BLaER1 treated with 17β-estradiol and CSF1 and Interleukin-3, amounts not matched to agents 10 nM and 100 nM (cell line): ENCODE data around the gene CDH20.

Experiments used
- H3K27ac ChIP-seq, 11 experiments: shearing (Covaris generic); formaldehyde crosslinking; 2 replicates each; pipeline ENCODE4 v1.8.1; 2022
- H3K27me3 ChIP-seq, 11 experiments: shearing (Covaris generic); formaldehyde crosslinking; 2 replicates each; pipeline ENCODE4 v1.8.1; 2022
- H3K36me3 ChIP-seq, 11 experiments: shearing (Covaris generic); formaldehyde crosslinking; 2 replicates each; pipeline ENCODE4 v1.8.1; 2022
- H3K4me1 ChIP-seq, 10 experiments: shearing (Covaris generic); formaldehyde crosslinking; 2 replicates each; pipeline ENCODE4 v1.8.1; 2022
- H3K4me2 ChIP-seq, 11 experiments: shearing (Covaris generic); formaldehyde crosslinking; 2 replicates each; pipeline ENCODE4 v1.8.1; 2022
- H3K4me3 ChIP-seq, 10 experiments: shearing (Covaris generic); formaldehyde crosslinking; 2 replicates each; pipeline ENCODE4 v1.8.1; 2022
- H3K9ac ChIP-seq, 11 experiments: shearing (Covaris generic); formaldehyde crosslinking; 2 replicates each; pipeline ENCODE4 v1.8.1; 2022
- H3K9me3 ChIP-seq, 11 experiments: shearing (Covaris generic); formaldehyde crosslinking; replicated peaks in 1 of 11; 2 replicates each; pipeline ENCODE4 v1.8.1; 2022
- H4K20me1 ChIP-seq, 11 experiments: shearing (Covaris generic); formaldehyde crosslinking; 2 replicates each; pipeline ENCODE4 v1.8.1; 2022
- Cebpa-rat ChIP-seq, 11 experiments: shearing (Covaris generic); IDR thresholded peaks; 2 replicates each; pipeline ENCODE4 v1.8.1; 2022

The CDH20 gene

GRCh38 chr18:61531891-61532290 is 198.7 kb downstream of the CDH20 start:
- Histone ChIP-seq H3K4me3 (no peak overlapping the region), H3K4me2 (no peak overlapping the region), H4K20me1 (no peaks in the 10 kb centered on the region), H3K36me3 (no peaks in the 10 kb centered on the region), H3K4me1 (no peaks in the 10 kb centered on the region), H3K9ac (no peak overlapping the region), H3K27me3 (no peaks in the 10 kb centered on the region), H3K9me3 (no peaks in the 10 kb centered on the region; a peak in 1 of 22 replicates), H3K27ac (no peak overlapping the region)
- TF ChIP-seq Cebpa-rat (IDR thresholded peaks at IDR 0.05) = no peak

DNA sequence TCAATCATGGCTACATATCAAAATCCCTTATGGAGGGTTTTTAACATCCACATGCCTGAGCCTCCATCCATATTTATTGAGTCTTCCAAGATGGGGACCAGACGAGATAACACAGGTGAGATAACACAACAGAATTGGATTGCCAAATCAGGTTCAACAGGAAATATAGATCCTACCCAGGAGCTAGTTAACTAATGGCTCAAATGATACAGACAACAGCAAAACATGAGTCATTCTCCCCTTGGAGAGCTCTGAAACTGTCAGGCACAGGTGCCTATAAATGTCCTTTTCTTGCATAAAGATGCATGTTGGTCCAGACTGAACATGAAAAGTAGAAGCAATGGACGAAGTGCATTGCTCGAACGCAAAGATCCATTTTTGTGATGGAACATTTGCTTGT is 202.2 kb downstream of the CDH20 start:
- TF ChIP-seq Cebpa-rat (IDR thresholded peaks at IDR 0.05) = no peak
- H3K36me3 ChIP-seq = no peaks in the 10 kb centered on the region
- no peaks in the 10 kb centered on the region for H3K4me1 ChIP-seq
- no peaks in the 10 kb centered on the region; a peak in 1 of 22 replicates for H3K9me3 ChIP-seq
- no peak overlapping the region for H3K27ac ChIP-seq
- H3K4me3 ChIP-seq = no peak overlapping the region
- no peaks in the 10 kb centered on the region for H4K20me1 ChIP-seq
- no peaks in the 10 kb centered on the region for H3K27me3 ChIP-seq
- H3K9ac ChIP-seq = no peak overlapping the region
- no peak overlapping the region for H3K4me2 ChIP-seq

GRCh38 chr18:61541673-61542072 is 208.4 kb downstream of the CDH20 start:
- Histone ChIP-seq H3K4me2 (no peak overlapping the region), H3K4me3 (no peak overlapping the region)

DNA sequence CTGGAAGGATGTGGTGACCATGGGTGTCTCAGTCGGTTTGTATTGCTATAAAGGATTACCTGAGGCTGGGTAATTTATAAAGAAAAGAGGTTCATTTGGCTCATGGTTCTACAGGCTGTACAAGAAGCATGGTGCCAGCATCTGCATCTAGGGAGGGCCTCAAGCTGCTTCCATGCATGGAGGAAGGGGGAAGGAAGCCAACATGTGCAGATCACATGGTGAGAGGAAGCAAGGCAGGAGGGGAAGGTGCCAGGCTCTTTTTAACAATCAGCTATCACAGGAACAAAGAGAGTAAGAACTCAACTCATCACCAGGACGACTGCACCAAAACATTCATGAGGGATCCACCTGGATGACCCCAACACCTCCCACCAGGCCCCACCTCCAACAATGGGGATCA is 209.4 kb downstream of the CDH20 start:
- no peak for TF ChIP-seq Cebpa-rat (IDR thresholded peaks at IDR 0.05)
- H3K9me3 ChIP-seq = no peaks in the 10 kb centered on the region; a peak in 1 of 22 replicates
- no peaks in the 10 kb centered on the region for H4K20me1 ChIP-seq

More at GRCh38 chr18:61541673-61542072, 208.4 kb downstream of the CDH20 start:
- no peak overlapping the region for H3K9ac ChIP-seq
- H4K20me1 ChIP-seq = no peaks in the 10 kb centered on the region
- H3K36me3 ChIP-seq = no peaks in the 10 kb centered on the region
- H3K27ac ChIP-seq = no peak overlapping the region
- no peak for TF ChIP-seq Cebpa-rat (IDR thresholded peaks at IDR 0.05)
- H3K4me1 ChIP-seq = 0 out of 20 replicates have a peak, but pooled peaks cover 0 to 5% (median 0%) of the 10 kb centered on the region in 10 experiments
- H3K9me3 ChIP-seq = no peaks in the 10 kb centered on the region; a peak in 1 of 22 replicates
- no peaks in the 10 kb centered on the region for H3K27me3 ChIP-seq

DNA sequence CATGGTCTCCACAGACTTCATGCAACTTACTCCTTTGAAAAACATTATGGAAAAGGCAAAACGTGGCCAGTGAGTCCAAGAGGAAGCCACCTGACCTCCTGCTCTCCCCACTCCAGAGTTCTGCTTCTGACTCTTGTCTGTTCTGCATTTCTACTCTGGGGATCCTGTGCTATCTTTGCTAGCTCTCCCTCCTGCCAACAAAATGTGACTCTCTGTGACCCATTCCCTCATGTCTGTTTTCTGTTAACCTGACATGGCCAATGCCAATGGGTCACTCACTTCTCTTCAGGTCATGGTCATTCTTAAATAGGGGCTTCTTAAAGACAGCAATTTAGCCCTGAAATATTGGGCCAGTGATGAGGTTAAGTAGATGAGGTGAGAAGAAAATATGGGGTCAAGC is 210.3 kb downstream of the CDH20 start:
- no peak overlapping the region for H3K4me3 ChIP-seq
- no peaks in the 10 kb centered on the region for H3K36me3 ChIP-seq
- TF ChIP-seq Cebpa-rat (IDR thresholded peaks at IDR 0.05) = no peak
- no peaks in the 10 kb centered on the region for H4K20me1 ChIP-seq
- no peak overlapping the region for H3K27ac ChIP-seq
- no peaks in the 10 kb centered on the region; a peak in 1 of 22 replicates for H3K9me3 ChIP-seq
- no peak overlapping the region for H3K9ac ChIP-seq
- 0 out of 20 replicates have a peak, but pooled peaks cover 0 to 5% (median 0%) of the 10 kb centered on the region in 10 experiments for H3K4me1 ChIP-seq
- H3K27me3 ChIP-seq = no peaks in the 10 kb centered on the region
- H3K4me2 ChIP-seq = no peak overlapping the region

More for the DNA sequence above, 209.4 kb downstream of the CDH20 start:
- H3K4me1 ChIP-seq = 0 out of 20 replicates have a peak, but pooled peaks cover 0 to 5% (median 0%) of the 10 kb centered on the region in 10 experiments
- H3K9ac ChIP-seq = no peak overlapping the region
- H3K27me3 ChIP-seq = no peaks in the 10 kb centered on the region
- no peak overlapping the region for H3K4me3 ChIP-seq
- no peaks in the 10 kb centered on the region for H3K36me3 ChIP-seq
- H3K27ac ChIP-seq = no peak overlapping the region
- H3K4me2 ChIP-seq = no peak overlapping the region

DNA sequence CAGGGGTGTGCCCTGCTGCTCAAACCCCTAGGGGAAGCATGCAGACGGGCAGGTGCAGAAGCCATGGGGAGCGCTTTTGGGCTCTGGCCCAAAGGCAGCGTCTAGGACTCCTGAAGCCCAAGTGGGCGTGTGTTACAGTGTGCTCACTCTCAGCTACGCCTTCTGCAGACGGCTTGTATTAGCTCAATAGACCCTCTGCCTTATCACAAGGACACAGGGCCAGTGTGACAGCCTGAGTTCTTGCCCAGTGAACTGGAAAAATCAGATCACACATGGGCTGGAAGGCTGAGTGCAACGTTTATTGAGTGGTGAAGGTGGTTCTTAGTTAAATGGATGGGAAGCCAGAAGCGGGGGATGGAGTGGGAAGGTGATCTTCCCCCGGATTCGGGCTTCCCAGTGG is 210.9 kb downstream of the CDH20 start:
- Histone ChIP-seq H3K27me3 (no peaks in the 10 kb centered on the region), H3K36me3 (no peaks in the 10 kb centered on the region), H4K20me1 (no peaks in the 10 kb centered on the region), H3K4me1 (0 out of 20 replicates have a peak, but pooled peaks cover 0 to 5% (median 0%) of the 10 kb centered on the region in 10 experiments), H3K4me3 (no peak overlapping the region), H3K4me2 (0 out of 22 replicates have a peak overlapping the region, but pooled peaks of 1 of the 11 experiments have one; percentile 8), H3K9ac (no peak overlapping the region), H3K27ac (no peak overlapping the region), H3K9me3 (no peaks in the 10 kb centered on the region; a peak in 1 of 22 replicates)
- no peak for TF ChIP-seq Cebpa-rat (IDR thresholded peaks at IDR 0.05)

DNA sequence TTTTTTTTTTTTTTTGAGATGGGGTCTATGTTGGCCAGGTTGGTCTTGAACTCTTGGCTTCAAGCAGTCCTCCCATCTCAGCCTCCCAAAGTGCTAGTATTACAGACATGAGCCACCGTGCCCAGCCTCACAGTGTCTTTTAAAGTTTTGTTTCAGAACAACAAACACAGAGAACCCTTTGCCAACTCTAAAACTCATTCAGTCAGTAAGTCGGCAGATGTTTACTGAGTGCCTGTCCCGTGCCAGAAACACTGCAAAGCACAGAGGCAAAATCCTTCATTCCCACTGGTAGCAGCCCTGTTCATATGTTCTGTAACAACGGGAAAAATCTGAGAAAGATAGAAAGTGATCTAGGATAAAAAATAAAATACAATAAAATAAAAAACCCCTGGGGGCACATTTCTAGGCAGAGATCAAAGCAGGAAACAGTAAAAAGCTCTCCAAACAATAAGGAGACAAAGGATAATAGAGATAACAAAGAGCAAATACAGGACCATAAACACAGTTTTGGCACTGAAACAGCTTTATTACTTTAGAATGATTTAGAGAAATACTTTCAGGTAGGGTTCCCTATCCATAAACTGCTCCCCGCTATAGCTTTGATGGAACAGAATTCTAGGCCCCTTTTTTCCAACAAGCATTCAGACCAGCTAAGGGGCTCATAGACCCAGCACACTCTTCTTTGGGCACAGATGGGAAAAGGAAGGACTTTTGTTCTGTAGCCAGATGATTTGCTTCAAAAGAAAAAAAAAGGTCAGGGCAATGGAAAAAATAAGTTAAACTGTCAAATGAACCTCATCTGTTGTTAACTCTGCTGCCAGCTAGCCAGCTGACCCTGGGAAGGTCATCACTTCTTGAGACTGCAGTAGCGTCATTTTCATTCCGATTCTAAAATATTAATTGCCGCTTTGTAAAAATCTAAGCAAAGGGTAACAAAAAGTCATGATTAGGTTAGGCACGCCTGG is 212.3 kb downstream of the CDH20 start:
- no peak for TF ChIP-seq Cebpa-rat (IDR thresholded peaks at IDR 0.05)
- H3K27ac ChIP-seq = no peak overlapping the region
- no peaks in the 10 kb centered on the region for H3K9me3 ChIP-seq
- H3K27me3 ChIP-seq = no peaks in the 10 kb centered on the region
- no peak overlapping the region for H3K4me2 ChIP-seq
- H3K36me3 ChIP-seq = no peaks in the 10 kb centered on the region
- H3K4me1 ChIP-seq = 0 out of 20 replicates have a peak, but pooled peaks cover 0 to 5% (median 0%) of the 10 kb centered on the region in 10 experiments
- H3K9ac ChIP-seq = no peak overlapping the region
- H3K4me3 ChIP-seq = no peak overlapping the region
- no peaks in the 10 kb centered on the region for H4K20me1 ChIP-seq

DNA sequence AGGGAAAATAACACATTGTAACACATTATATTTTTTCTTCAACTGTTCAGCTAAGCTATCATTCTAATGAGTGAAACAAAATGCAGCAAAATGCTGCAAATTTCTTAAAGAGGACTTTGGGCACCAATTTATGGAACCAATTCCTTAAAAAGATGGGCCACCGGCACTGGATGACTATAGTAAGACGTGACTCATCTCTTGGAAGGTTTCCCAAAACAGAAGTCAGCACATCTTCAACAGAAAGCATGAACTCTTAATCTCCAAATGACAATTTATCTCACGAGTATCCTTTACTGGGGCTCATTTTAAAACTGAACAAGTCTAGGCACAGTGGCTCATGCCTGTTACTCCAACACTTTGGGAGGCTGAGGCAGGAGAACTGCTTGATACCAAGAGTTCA is 213.4 kb downstream of the CDH20 start:
- no peaks in the 10 kb centered on the region for H3K9me3 ChIP-seq
- 0 out of 22 replicates have a peak overlapping the region, but pooled peaks of 1 of the 11 experiments have one; percentile 4 for H3K4me2 ChIP-seq
- no peak overlapping the region for H3K27ac ChIP-seq
- no peaks in the 10 kb centered on the region for H3K36me3 ChIP-seq
- no peak for TF ChIP-seq Cebpa-rat (IDR thresholded peaks at IDR 0.05)
- 0 out of 20 replicates have a peak, but pooled peaks cover 0 to 5% (median 0%) of the 10 kb centered on the region in 10 experiments for H3K4me1 ChIP-seq
- no peaks in the 10 kb centered on the region for H3K27me3 ChIP-seq
- no peaks in the 10 kb centered on the region for H4K20me1 ChIP-seq
- no peak overlapping the region for H3K4me3 ChIP-seq
- H3K9ac ChIP-seq = no peak overlapping the region

GRCh38 chr18:61549416-61549815 is 216.2 kb downstream of the CDH20 start:
- Histone ChIP-seq H3K4me1 (0 out of 20 replicates have a peak, but pooled peaks cover 0 to under 1% (median 0%) of the 10 kb centered on the region in 10 experiments), H3K27me3 (no peaks in the 10 kb centered on the region), H3K27ac (no peak overlapping the region), H3K4me2 (no peak overlapping the region), H3K4me3 (no peak overlapping the region), H3K36me3 (no peaks in the 10 kb centered on the region), H3K9ac (no peak overlapping the region), H3K9me3 (peaks cover 0 to 3% (median 0%) of the 10 kb centered on the region in 11 experiments; a peak in 1 of 22 replicates), H4K20me1 (no peaks in the 10 kb centered on the region; a peak in 1 of 22 replicates)
- no peak for TF ChIP-seq Cebpa-rat (IDR thresholded peaks at IDR 0.05)
